Tibial nerve (tissue), 4 donors: ENCODE measurements around the gene GNAI3. TPM values are rescaled to one million over a fixed set of nuclear protein-coding genes. Genes with fewer than 3 reads are reported as not detected.

ENCODE experiments used
- DNase-seq, 2 donors: peaks; one replicate each; pipeline ENCODE4 v3.0.0-alpha.2; 2019; ENCODE audit warnings: low spot score in 2 of 2
- H3K27ac ChIP-seq, 4 donors: fragments of 200-600 bp; sonication (generic) in 3 of 4; one replicate each; pipeline ENCODE4 v1.5.1; 2017 to 2019; ENCODE audit warnings: mild to moderate bottlenecking in 1 of 4
- H3K27me3 ChIP-seq, 2 donors: fragments of 200-600 bp; sonication (generic) in 1 of 2; one replicate each; pipeline versions ENCODE4 v1.5.1 to v1.6.0; 2017 to 2019
- H3K36me3 ChIP-seq, 3 donors: fragments of 200-600 bp; sonication (generic); one replicate each; pipeline ENCODE4 v1.5.1; 2018 to 2019
- H3K4me1 ChIP-seq, 4 donors: fragments of 200-600 bp; sonication (generic) in 3 of 4; one replicate each; pipeline ENCODE4 v1.5.1; 2017 to 2019
- H3K4me3 ChIP-seq, 4 donors: fragments of 200-600 bp; sonication (generic) in 3 of 4; one replicate each; pipeline ENCODE4 v1.5.1; 2017 to 2019; ENCODE audit warnings: mild to moderate bottlenecking in 1 of 4, moderate library complexity in 1 of 4
- H3K9me3 ChIP-seq, 4 donors: fragments of 200-600 bp; sonication (generic) in 3 of 4; one replicate each; pipeline ENCODE4 v1.5.1; 2017 to 2019
- CTCF ChIP-seq, 5 experiments: fragments of 200-600 bp in 3 of 5; fragments of 450-650 bp in 2 of 5; sonication (generic) in 3 of 5; IDR thresholded peaks; one replicate each; pipeline ENCODE4 v1.5.1; 2016 to 2019; ENCODE audit warnings: antibody characterized with exemption in 5 of 5, mild to moderate bottlenecking in 3 of 5, moderate library complexity in 2 of 5
- EP300 ChIP-seq, 2 donors: sonication (generic); formaldehyde crosslinking; IDR thresholded peaks; one replicate each; pipeline ENCODE4 v1.6.1; 2017; ENCODE audit warnings: antibody characterized with exemption in 2 of 2, mild to moderate bottlenecking in 1 of 2
- POLR2A ChIP-seq, 2 donors: fragments of 450-650 bp; IDR thresholded peaks; one replicate each; pipeline ENCODE4 v1.6.1; 2017; ENCODE audit warnings: antibody characterized with exemption in 2 of 2, mild to moderate bottlenecking in 2 of 2, moderate library complexity in 2 of 2
- WGBS, 2 donors: methylation state at CpG; one replicate each; pipeline ENCODE4 v1.1.5; 2018; 5-methylcytosine and 5-hydroxymethylcytosine counted together
- total RNA-seq, 4 donors: library from RNA; depleted of rRNA; stranded (reverse); fragments of >200 nt; gene quantifications; one replicate each; pipeline ENCODE4 v1.1.0, GENCODE V29; 2016

The GNAI3 gene
- total RNA-seq, 4 donors from 2014 or later: 4.0 to 6.3 (median 5.1) TPM

GRCh38 chr1:109652402-109652801 is 104.0 kb downstream of the GNAI3 start:
- WGBS, 2 donors: 84 to 94% methylated on average over 2 of the region's 2 CpGs
- no peak for DNase-seq
- H3K36me3 ChIP-seq: peaks cover 0 to 1% (median 0%) of the 10 kb centered on the region in 3 donors
- no peak overlapping the region for H3K4me3 ChIP-seq
- no peak overlapping the region for H3K27ac ChIP-seq
- no peaks in the 10 kb centered on the region for H3K27me3 ChIP-seq
- TF ChIP-seq CTCF (IDR thresholded peaks at IDR 0.05): no peak
- TF ChIP-seq POLR2A (IDR thresholded peaks at IDR 0.05): no peak
- no peak for TF ChIP-seq EP300 (IDR thresholded peaks at IDR 0.05)
- H3K9me3 ChIP-seq: no peaks in the 10 kb centered on the region
- peaks cover 0 to 29% (median 5%) of the 10 kb centered on the region in 4 donors for H3K4me1 ChIP-seq

- Histone ChIP-seq H3K4me1 (peaks cover 0 to 31% (median 5%) of the 10 kb centered on the region in 4 donors), H3K9me3 (no peaks in the 10 kb centered on the region), H3K4me3 (no peak overlapping the region), H3K36me3 (peaks cover 0 to 11% (median 0%) of the 10 kb centered on the region in 3 donors), H3K27me3 (no peaks in the 10 kb centered on the region), H3K27ac (no peak overlapping the region)
- no peak for TF ChIP-seq EP300 (IDR thresholded peaks at IDR 0.05)
- TF ChIP-seq CTCF (IDR thresholded peaks at IDR 0.05): no peak
- no peak for TF ChIP-seq POLR2A (IDR thresholded peaks at IDR 0.05)
- DNase-seq: no peak
- 47 to 54% methylated on average over 2 of the region's 2 CpGs for WGBS, 2 donors
Observed at GRCh38 chr1:109653306-109653705, 104.9 kb downstream of the GNAI3 start.

GRCh38 chr1:109654519-109654918 is 106.1 kb downstream of the GNAI3 start:
- Histone ChIP-seq H3K27me3 (no peaks in the 10 kb centered on the region), H3K9me3 (no peaks in the 10 kb centered on the region), H3K27ac (no peak overlapping the region), H3K4me3 (no peak overlapping the region), H3K4me1 (peaks cover 0 to 25% (median 5%) of the 10 kb centered on the region in 4 donors), H3K36me3 (peaks cover 0 to 23% (median 0%) of the 10 kb centered on the region in 3 donors)
- no peak for DNase-seq
- TF ChIP-seq EP300 (IDR thresholded peaks at IDR 0.05) (no peak), POLR2A (IDR thresholded peaks at IDR 0.05) (no peak), CTCF (IDR thresholded peaks at IDR 0.05) (no peak)
- 87 to 91% methylated on average over 12 of the region's 12 CpGs for WGBS, 2 donors

- Histone ChIP-seq H3K4me3 (peak within 1 kb of the TSS; percentile 74 to 79 (median 74)), H3K36me3 (peaks cover 0 to 35% (median 0%) of the 10 kb centered on the region in 3 donors), H3K27me3 (no peaks in the 10 kb centered on the region), H3K4me1 (peaks cover 0 to 24% (median 5%) of the 10 kb centered on the region in 4 donors), H3K27ac (peak within 1 kb of the TSS; percentile 80 to 93 (median 82)), H3K9me3 (no peaks in the 10 kb centered on the region)
- WGBS, 2 donors: 0 to 3% methylated on average over 39 to 43 of the region's 54 CpGs
- peak in 1 of 2 donors; percentile 44 for TF ChIP-seq POLR2A (IDR thresholded peaks at IDR 0.05)
- peak in 1 of 2 donors; percentile 76 for TF ChIP-seq EP300 (IDR thresholded peaks at IDR 0.05)
- TF ChIP-seq CTCF (IDR thresholded peaks at IDR 0.05): peak in 2 of 5 experiments; percentile 8 to 50
- peak; percentile 74 to 77 for DNase-seq
Observed at GRCh38 chr1:109655615-109656519, 107.5 kb downstream of the GNAI3 start, which contains the start of gene GSTM4. Gene GSTM4 (plus strand): TSS chr1:109656099. CDS start chr1:109656390, 291 bp downstream.

- WGBS, 2 donors: 87% methylated on average over 4 of the region's 4 CpGs
- H3K36me3 ChIP-seq: peaks cover 0 to 43% (median 0%) of the 10 kb centered on the region in 3 donors
- H3K4me1 ChIP-seq: peaks cover 0 to 24% (median 5%) of the 10 kb centered on the region in 4 donors
- no peaks in the 10 kb centered on the region for H3K9me3 ChIP-seq
- no peak for TF ChIP-seq POLR2A (IDR thresholded peaks at IDR 0.05)
- no peak overlapping the region for H3K4me3 ChIP-seq
- H3K27ac ChIP-seq: no peak overlapping the region
- DNase-seq: no peak
- no peaks in the 10 kb centered on the region for H3K27me3 ChIP-seq
Observed at GRCh38 chr1:109657395-109657794, 109.0 kb downstream of the GNAI3 start.
